WTC11 (cell line): ENCODE measurements around the gene PLXDC1. TPM values are rescaled to one million over a fixed set of nuclear protein-coding genes. Genes with fewer than 3 reads are reported as not detected.
"Not testable (repeated sequence)": the region's sequence is repeated elsewhere in the genome, so short reads cannot be mapped to it uniquely, and the experiment has no call there.

ENCODE experiments used
- ATAC-seq: fragments of 200-7000 bp; cut with Tn5 transposase; 2 replicates; pipeline ENCODE4 v1.10.0; 2021; ENCODE audit warnings: mild to moderate bottlenecking, moderate library complexity
- CTCF ChIA-PET: fragments of 300-600 bp; sonication (Branson Sonifier 250); formaldehyde crosslinking; loops from one replicate; lab custom pipeline; 2021; ENCODE audit warnings: antibody characterized with exemption; lab: Charles Lee
- POLR2A ChIA-PET: fragments of 350-600 bp; sonication (Branson Sonifier 250); formaldehyde crosslinking; loops from one replicate; lab custom pipeline; 2021; ENCODE audit warnings: antibody characterized with exemption; lab: Charles Lee
- DNase-seq: peaks from one replicate; pipeline ENCODE4 v3.0.0; 2021; ENCODE audit warnings: low spot score
- H3K27ac Mint-ChIP-seq: 2 replicates; pipeline ENCODE4 v1.8.0; 2021; ENCODE audit warnings: mixed read lengths
- H3K27me3 Mint-ChIP-seq: 2 replicates; pipeline ENCODE4 v1.8.0; 2021; ENCODE audit warnings: low read depth, mild to moderate bottlenecking, moderate library complexity, mixed read lengths
- H3K36me3 Mint-ChIP-seq: 2 replicates; pipeline ENCODE4 v1.8.0; 2021; ENCODE audit warnings: mixed read lengths
- H3K4me1 Mint-ChIP-seq: 2 replicates; pipeline ENCODE4 v1.8.0; 2022; ENCODE audit warnings: mixed read lengths
- H3K4me3 Mint-ChIP-seq: 2 replicates; pipeline ENCODE4 v1.8.0; 2021; ENCODE audit warnings: mild to moderate bottlenecking, moderate library complexity, mixed read lengths
- H3K9me3 Mint-ChIP-seq: 2 replicates; pipeline ENCODE4 v1.8.0; 2021; ENCODE audit warnings: mixed read lengths
- ATF3 ChIP-seq: sonication (generic); formaldehyde crosslinking; conservative IDR thresholded peaks from 2 replicates; pipeline ENCODE4 v1.8.1; 2022; ENCODE audit warnings: mild to moderate bottlenecking, missing genetic modification reagents
- CREM ChIP-seq: sonication (generic); formaldehyde crosslinking; IDR thresholded peaks from 2 replicates; pipeline ENCODE4 v1.8.1; 2022; ENCODE audit warnings: mild to moderate bottlenecking, missing genetic modification reagents, moderate library complexity
- FOXK1 ChIP-seq: sonication (generic); formaldehyde crosslinking; IDR thresholded peaks from 2 replicates; pipeline ENCODE4 v1.8.0; 2022; ENCODE audit warnings: mild to moderate bottlenecking, moderate library complexity, missing genetic modification reagents
- MLX ChIP-seq: sonication (generic); formaldehyde crosslinking; IDR thresholded peaks from 2 replicates; pipeline ENCODE4 v1.8.1; 2023; ENCODE audit warnings: mild to moderate bottlenecking, missing genetic modification reagents, moderate library complexity
- MYBL2 ChIP-seq: sonication (generic); formaldehyde crosslinking; IDR thresholded peaks from 2 replicates; pipeline ENCODE4 v1.8.1; 2023; ENCODE audit warnings: mild to moderate bottlenecking, moderate library complexity, missing genetic modification reagents
- NFYB ChIP-seq: sonication (generic); formaldehyde crosslinking; conservative IDR thresholded peaks from 2 replicates; pipeline ENCODE4 v1.8.0; 2022; ENCODE audit warnings: low read depth, missing genetic modification reagents
- PRRX2 ChIP-seq: fragments of 250-450 bp; sonication (Bioruptor Pico); IDR thresholded peaks from 2 replicates; pipeline ENCODE4 v1.8.0; 2021; ENCODE audit warnings: mild to moderate bottlenecking
- SMAD3 ChIP-seq: sonication (generic); formaldehyde crosslinking; IDR thresholded peaks from 2 replicates; pipeline ENCODE4 v1.8.0; 2022; ENCODE audit warnings: missing genetic modification reagents, mild to moderate bottlenecking, borderline replicate concordance
- TCF7 ChIP-seq: sonication (generic); formaldehyde crosslinking; IDR thresholded peaks from 2 replicates; pipeline ENCODE4 v1.8.0; 2022; ENCODE audit warnings: mild to moderate bottlenecking, low read depth, missing genetic modification reagents, moderate library complexity
- TEAD4 ChIP-seq: sonication (generic); formaldehyde crosslinking; IDR thresholded peaks from 2 replicates; pipeline ENCODE4 v1.8.0; 2022; ENCODE audit warnings: mild to moderate bottlenecking, missing genetic modification reagents
- ZNF219 ChIP-seq: sonication (generic); formaldehyde crosslinking; IDR thresholded peaks from 2 replicates; pipeline ENCODE4 v1.8.0; 2023; ENCODE audit warnings: missing genetic modification reagents, mild to moderate bottlenecking, borderline replicate concordance
- ZNF263 ChIP-seq: sonication (generic); formaldehyde crosslinking; IDR thresholded peaks from 2 replicates; pipeline ENCODE4 v1.8.1; 2022; ENCODE audit warnings: low read depth, mild to moderate bottlenecking, moderate library complexity, missing genetic modification reagents
- ZNF423 ChIP-seq: fragments of 250-450 bp; sonication (Bioruptor Pico); IDR thresholded peaks from 2 replicates; pipeline ENCODE4 v2.1.2; 2022; ENCODE audit warnings: mild to moderate bottlenecking, moderate library complexity
- total RNA-seq: library from RNA; stranded (reverse); gene quantifications from 3 replicates; pipeline ENCODE4 v1.2.3, GENCODE V29; 2021
- TF ChIP-seq, protein P1 (sequence below): fragments of 250-450 bp; sonication (Bioruptor Pico); IDR thresholded peaks from 2 replicates; pipeline ENCODE4 v1.8.0; 2021; ENCODE audit warnings: mild to moderate bottlenecking
- TF ChIP-seq, protein P2 (sequence below): sonication (generic); formaldehyde crosslinking; IDR thresholded peaks from 2 replicates; pipeline ENCODE4 v1.8.0; 2022; ENCODE audit warnings: mild to moderate bottlenecking, missing genetic modification reagents

The PLXDC1 gene
- total RNA-seq, 1 experiment from 2014 or later: 5.4 TPM

GRCh38 chr17:39027455-39028035, 123.9 kb downstream of the PLXDC1 start (continued):
- no peak for TF ChIP-seq MYBL2 (CRISPR knock-in tag)
- no peak for TF ChIP-seq TEAD4 (CRISPR knock-in tag)
- no peak for TF ChIP-seq TCF7 (CRISPR knock-in tag)
- no peak for TF ChIP-seq ZNF423
- TF ChIP-seq MLX (CRISPR knock-in tag): no peak

DNA sequence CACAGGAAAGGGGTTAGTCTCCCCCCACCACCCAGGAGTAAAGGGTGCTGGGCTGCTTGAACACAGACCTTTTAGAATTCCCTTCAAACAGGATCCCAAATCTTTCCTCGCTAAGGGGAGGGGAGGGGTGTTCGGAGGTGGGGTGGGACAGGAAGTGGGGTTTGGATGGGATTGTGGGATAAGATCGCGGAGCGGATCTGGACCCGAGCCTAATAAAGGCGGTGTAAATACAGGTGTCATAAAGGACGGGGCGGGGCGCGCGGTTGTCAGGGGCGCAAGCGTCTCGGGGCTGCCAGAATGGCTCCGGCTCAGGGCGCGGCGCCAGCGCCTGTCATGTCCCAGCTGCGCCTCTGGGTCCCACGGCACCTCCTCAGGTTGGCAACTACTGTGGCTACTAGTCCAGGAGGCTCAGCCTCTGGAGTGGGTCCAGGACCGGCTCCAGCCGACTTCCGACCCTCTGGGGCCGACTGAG, 124.4 kb downstream of the PLXDC1 start:
- Mint-ChIP-seq H3K27ac (no peak overlapping the region), H3K4me3 (peak overlapping the region; percentile 68), H3K9me3 (peaks cover 16% of the 10 kb centered on the region), H3K4me1 (peaks cover 9% of the 10 kb centered on the region), H3K27me3 (peaks cover 38% of the 10 kb centered on the region), H3K36me3 (no peaks in the 10 kb centered on the region)
- ChIA-PET POLR2A (no interaction called here), CTCF (interaction anchor here (2.7 to 3.8 kb wide), 2 partner anchors 43 to 126 kb away, joined by 10 to 21 read pairs; no protein-coding TSS in a partner anchor)
- DNase-seq (peak; percentile 72), ATAC-seq (peak; percentile 95)
- TF ChIP-seq ZNF263 (CRISPR knock-in tag) (no peak), FOXK1 (peak; percentile 40; the same call in 1 of the 2 replicates)

DNA sequence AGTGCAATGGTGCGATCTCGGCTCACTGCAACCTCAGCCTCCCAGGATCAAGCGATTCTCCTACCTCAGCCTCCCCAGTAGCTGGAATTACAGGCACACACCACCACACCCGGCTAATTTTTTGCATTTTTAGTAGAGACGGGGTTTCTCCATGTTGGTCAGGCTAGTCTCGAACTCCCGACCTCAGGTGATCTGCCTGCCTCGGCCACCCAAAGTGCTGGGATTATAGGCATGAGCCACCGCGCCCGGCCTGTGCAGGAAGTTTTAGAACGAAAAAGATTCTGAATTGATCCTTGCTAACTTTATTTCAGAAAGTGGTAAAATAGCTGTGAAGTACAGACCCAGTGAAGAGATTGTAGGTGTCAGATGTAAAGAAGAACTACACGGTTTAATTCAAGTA, 125.1 kb downstream of the PLXDC1 start:
- H3K4me3 Mint-ChIP-seq: peak overlapping the region; percentile 68
- ATAC-seq, H3K27ac Mint-ChIP-seq, DNase-seq, H3K36me3 Mint-ChIP-seq, H3K4me1 Mint-ChIP-seq: not testable (repeated sequence)
- ChIA-PET CTCF (interaction anchor here (0.6 to 3.8 kb wide), 2 partner anchors 43 to 54 kb away, joined by 3 to 21 read pairs; no protein-coding TSS in a partner anchor), POLR2A (interaction anchor here (0.7 kb wide), 1 partner anchor 77 kb away, joined by 6 read pairs; no protein-coding TSS in a partner anchor)
- peaks cover 34% of the 10 kb centered on the region for H3K27me3 Mint-ChIP-seq
- H3K9me3 Mint-ChIP-seq: peaks cover 11% of the 10 kb centered on the region

DNA sequence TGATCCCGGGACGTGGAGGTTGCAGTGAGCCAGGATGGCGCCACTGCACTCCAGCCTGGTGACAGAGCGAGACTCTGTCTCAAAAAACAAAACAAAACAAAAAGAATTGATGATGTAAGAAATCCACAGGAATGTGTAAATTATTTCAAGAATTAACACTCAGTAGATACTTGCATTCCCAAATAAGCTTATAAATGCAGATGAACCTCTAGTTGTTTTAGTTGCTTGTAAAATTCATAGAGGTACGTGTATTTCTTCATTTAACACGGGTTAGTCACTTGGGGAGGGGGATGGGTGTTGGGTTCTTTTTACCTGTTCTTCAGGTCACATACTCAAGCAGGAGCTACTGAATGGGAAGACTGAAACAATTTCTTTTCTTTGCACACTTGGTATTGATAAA, 128.5 kb downstream of the PLXDC1 start:
- no peaks in the 10 kb centered on the region for H3K9me3 Mint-ChIP-seq
- TF ChIP-seq SMAD3 (CRISPR knock-in tag): no peak
- TF ChIP-seq ZNF219 (CRISPR knock-in tag): no peak
- no peak for TF ChIP-seq FOXK1
- no peak for TF ChIP-seq NFYB (CRISPR knock-in tag)
- no peak for TF ChIP-seq ATF3
- TF ChIP-seq, protein P1, sequence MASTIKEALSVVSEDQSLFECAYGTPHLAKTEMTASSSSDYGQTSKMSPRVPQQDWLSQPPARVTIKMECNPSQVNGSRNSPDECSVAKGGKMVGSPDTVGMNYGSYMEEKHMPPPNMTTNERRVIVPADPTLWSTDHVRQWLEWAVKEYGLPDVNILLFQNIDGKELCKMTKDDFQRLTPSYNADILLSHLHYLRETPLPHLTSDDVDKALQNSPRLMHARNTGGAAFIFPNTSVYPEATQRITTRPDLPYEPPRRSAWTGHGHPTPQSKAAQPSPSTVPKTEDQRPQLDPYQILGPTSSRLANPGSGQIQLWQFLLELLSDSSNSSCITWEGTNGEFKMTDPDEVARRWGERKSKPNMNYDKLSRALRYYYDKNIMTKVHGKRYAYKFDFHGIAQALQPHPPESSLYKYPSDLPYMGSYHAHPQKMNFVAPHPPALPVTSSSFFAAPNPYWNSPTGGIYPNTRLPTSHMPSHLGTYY (CRISPR knock-in tag): no peak
- no peak for TF ChIP-seq CREM (CRISPR knock-in tag)
- TF ChIP-seq PRRX2 (CRISPR knock-in tag): no peak
- TF ChIP-seq, protein P2, sequence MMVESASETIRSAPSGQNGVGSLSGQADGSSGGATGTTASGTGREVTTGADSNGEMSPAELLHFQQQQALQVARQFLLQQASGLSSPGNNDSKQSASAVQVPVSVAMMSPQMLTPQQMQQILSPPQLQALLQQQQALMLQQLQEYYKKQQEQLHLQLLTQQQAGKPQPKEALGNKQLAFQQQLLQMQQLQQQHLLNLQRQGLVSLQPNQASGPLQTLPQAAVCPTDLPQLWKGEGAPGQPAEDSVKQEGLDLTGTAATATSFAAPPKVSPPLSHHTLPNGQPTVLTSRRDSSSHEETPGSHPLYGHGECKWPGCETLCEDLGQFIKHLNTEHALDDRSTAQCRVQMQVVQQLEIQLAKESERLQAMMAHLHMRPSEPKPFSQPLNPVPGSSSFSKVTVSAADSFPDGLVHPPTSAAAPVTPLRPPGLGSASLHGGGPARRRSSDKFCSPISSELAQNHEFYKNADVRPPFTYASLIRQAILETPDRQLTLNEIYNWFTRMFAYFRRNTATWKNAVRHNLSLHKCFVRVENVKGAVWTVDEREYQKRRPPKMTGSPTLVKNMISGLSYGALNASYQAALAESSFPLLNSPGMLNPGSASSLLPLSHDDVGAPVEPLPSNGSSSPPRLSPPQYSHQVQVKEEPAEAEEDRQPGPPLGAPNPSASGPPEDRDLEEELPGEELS (CRISPR knock-in tag): no peak

GRCh38 chr17:39020037-39020436, 131.4 kb downstream of the PLXDC1 start:
- H3K27ac Mint-ChIP-seq, H3K4me1 Mint-ChIP-seq, H3K36me3 Mint-ChIP-seq, H3K9me3 Mint-ChIP-seq, POLR2A ChIA-PET, H3K27me3 Mint-ChIP-seq, DNase-seq, H3K4me3 Mint-ChIP-seq, ATAC-seq: not testable (repeated sequence)
- CTCF ChIA-PET: interaction anchor here (0.7 to 1.9 kb wide), 2 partner anchors 133 to 155 kb away, joined by 3 to 5 read pairs; no protein-coding TSS in a partner anchor

More for the DNA sequence above, 128.5 kb downstream of the PLXDC1 start:
- Mint-ChIP-seq H3K4me1 (peaks cover 18% of the 10 kb centered on the region), H3K27ac (no peak overlapping the region), H3K4me3 (no peak overlapping the region), H3K36me3 (no peaks in the 10 kb centered on the region), H3K27me3 (peaks cover 22% of the 10 kb centered on the region)
- CTCF ChIA-PET: no interaction called here
- POLR2A ChIA-PET: no interaction called here
- no peak for DNase-seq
- ATAC-seq: no peak
